Neuronal stem cell (in vitro differentiated cells): Measurements from ENCODE around the gene TMEM132E.

ENCODE experiments used
- DNase-seq: peaks from one replicate; pipeline ENCODE4 v3.0.0-alpha.2; 2013; ENCODE audit warnings: low spot score
- H2AFZ ChIP-seq: one replicate; pipeline ENCODE4 v1.6.1; 2013; ENCODE audit warnings: mild to moderate bottlenecking, low read length, inconsistent platforms
- H2AK5ac ChIP-seq: 2 replicates; pipeline ENCODE4 v1.6.1; 2013; ENCODE audit warnings: low read depth, mild to moderate bottlenecking, inconsistent platforms, low read length, moderate library complexity, mixed read lengths
- H2BK120ac ChIP-seq: 2 replicates; pipeline ENCODE4 v1.6.1; 2013; ENCODE audit warnings: low read depth, mild to moderate bottlenecking, inconsistent platforms, low read length, moderate library complexity, mixed read lengths
- H2BK12ac ChIP-seq: one replicate; pipeline ENCODE4 v1.6.1; 2013; ENCODE audit warnings: low read length, inconsistent platforms
- H2BK15ac ChIP-seq: 2 replicates; pipeline ENCODE4 v1.6.1; 2013; ENCODE audit warnings: mild to moderate bottlenecking, low read length, inconsistent platforms, mixed read lengths
- H2BK5ac ChIP-seq: one replicate; pipeline ENCODE4 v1.6.1; 2013; ENCODE audit warnings: inconsistent platforms, mild to moderate bottlenecking, low read length, moderate library complexity
- H3K14ac ChIP-seq: one replicate; pipeline ENCODE4 v1.6.1; 2013; ENCODE audit warnings: low read length, inconsistent platforms
- H3K18ac ChIP-seq: 2 replicates; pipeline ENCODE4 v1.6.1; 2013; ENCODE audit warnings: low read length, inconsistent platforms
- H3K23ac ChIP-seq: 2 replicates; pipeline ENCODE4 v1.6.1; 2013; ENCODE audit warnings: low read depth, mild to moderate bottlenecking, mixed read lengths, low read length, inconsistent platforms; ENCODE audit not compliant: poor library complexity
- H3K27ac ChIP-seq: replicated peaks from 3 replicates; pipeline ENCODE4 v1.5.1; 2013; ENCODE audit warnings: low read length, inconsistent platforms
- H3K27me3 ChIP-seq, 3 experiments: 2 replicates each; pipeline ENCODE4 v1.6.1; 2013; ENCODE audit warnings: low read length in 3 of 3, mild to moderate bottlenecking in 2 of 3, inconsistent platforms in 1 of 3, low read depth in 1 of 3, mixed read lengths in 1 of 3, moderate library complexity in 1 of 3; ENCODE audit not compliant: control insufficient read depth in 3 of 3, insufficient read depth in 3 of 3
- H3K36me3 ChIP-seq, 2 donors: replicated peaks in 1 of 2; 2 replicates each; pipeline ENCODE4 v1.6.1; 2013; ENCODE audit warnings: low read length in 2 of 2; ENCODE audit not compliant: control insufficient read depth in 2 of 2, insufficient read depth in 2 of 2
- H3K4ac ChIP-seq: 2 replicates; pipeline ENCODE4 v1.6.1; 2013; ENCODE audit warnings: inconsistent platforms, mild to moderate bottlenecking, low read length, moderate library complexity
- H3K4me1 ChIP-seq, 2 donors: 1 replicate in 1 of 2; 2 replicates in 1 of 2; pipeline ENCODE4 v1.6.1; 2013; ENCODE audit warnings: low read length in 2 of 2, low read depth in 1 of 2; ENCODE audit not compliant: control insufficient read depth in 2 of 2, insufficient read depth in 1 of 2
- H3K4me2 ChIP-seq: one replicate; pipeline ENCODE4 v1.6.1; 2013; ENCODE audit warnings: mild to moderate bottlenecking, low read length, inconsistent platforms; ENCODE audit not compliant: insufficient read depth, poor library complexity, severe bottlenecking
- H3K4me3 ChIP-seq, 2 donors: 2 replicates each; pipeline ENCODE4 v1.5.1; 2013; ENCODE audit warnings: low read length in 2 of 2, mild to moderate bottlenecking in 2 of 2, inconsistent platforms in 1 of 2, moderate library complexity in 1 of 2
- H3K79me1 ChIP-seq: one replicate; pipeline ENCODE4 v1.6.1; 2013; ENCODE audit warnings: low read depth, mild to moderate bottlenecking, inconsistent platforms, low read length, moderate library complexity
- H3K9ac ChIP-seq: one replicate; pipeline ENCODE4 v1.6.1; 2013; ENCODE audit warnings: mild to moderate bottlenecking, low read depth, low read length, inconsistent platforms; ENCODE audit not compliant: poor library complexity
- H3K9me3 ChIP-seq, 2 donors: replicated peaks in 1 of 2; 2 replicates each; pipeline versions ENCODE3 to v1.6.1; 2013; ENCODE audit warnings: low read length in 2 of 2, mild to moderate bottlenecking in 2 of 2, inconsistent platforms in 1 of 2, low read depth in 1 of 2, mixed read lengths in 1 of 2, moderate library complexity in 1 of 2; ENCODE audit not compliant: control insufficient read depth in 2 of 2, insufficient read depth in 1 of 2
- H4K8ac ChIP-seq: one replicate; pipeline ENCODE4 v1.6.1; 2013; ENCODE audit warnings: low read depth, mild to moderate bottlenecking, inconsistent platforms, low read length, moderate library complexity
- H4K91ac ChIP-seq: one replicate; pipeline ENCODE4 v1.6.1; 2013; ENCODE audit warnings: low read length, low read depth, mild to moderate bottlenecking, inconsistent platforms; ENCODE audit not compliant: poor library complexity
- WGBS, 2 donors: extraction: QIAGEN DNeasy Blood & Tissue Kit; methylation state at CpG; one replicate each; pipeline ENCODE4 v1.1.7; 2013; ENCODE audit warnings: missing lambda C conversion rate in 2 of 2, mixed read lengths in 1 of 2; ENCODE audit not compliant: insufficient read length in 2 of 2, insufficient replicate concordance in 1 of 2; ENCODE audit errors: extremely low coverage in 2 of 2; 5-methylcytosine and 5-hydroxymethylcytosine counted together

Gene TMEM132E

GRCh38 chr17:34682305-34682704 is 102.9 kb downstream of the TMEM132E start:
- Histone ChIP-seq H3K9me3 (no peaks in the 10 kb centered on the region), H3K14ac (no peak overlapping the region), H4K8ac (no peak overlapping the region), H3K36me3 (no peaks in the 10 kb centered on the region), H3K4ac (no peak overlapping the region), H3K27ac (no peak overlapping the region), H2BK12ac (no peak overlapping the region), H3K4me3 (no peak overlapping the region), H2BK5ac (no peak overlapping the region), H2BK15ac (no peak overlapping the region), H2AK5ac (no peak overlapping the region), H3K4me1 (no peaks in the 10 kb centered on the region), H3K4me2 (no peak overlapping the region), H2BK120ac (no peak overlapping the region), H3K9ac (no peak overlapping the region), H3K27me3 (no peaks in the 10 kb centered on the region), H4K91ac (no peak overlapping the region), H3K23ac (no peak overlapping the region), H3K79me1 (no peaks in the 10 kb centered on the region), H2AFZ (no peak overlapping the region), H3K18ac (no peak overlapping the region)
- DNase-seq = no peak
- WGBS, 2 donors = no CpG with 5 or more reads among the region's 6 CpGs

- H3K36me3 ChIP-seq = no peaks in the 10 kb centered on the region
- H3K9me3 ChIP-seq = no peaks in the 10 kb centered on the region
- H2AFZ ChIP-seq = no peak overlapping the region
- no peak overlapping the region for H3K4me2 ChIP-seq
- H3K14ac ChIP-seq = no peak overlapping the region
- no peaks in the 10 kb centered on the region for H3K79me1 ChIP-seq
- no peak overlapping the region for H2BK5ac ChIP-seq
- no peak overlapping the region for H4K8ac ChIP-seq
- no peak overlapping the region for H3K27ac ChIP-seq
- no peak overlapping the region for H2BK15ac ChIP-seq
- no peaks in the 10 kb centered on the region for H3K27me3 ChIP-seq
- DNase-seq = no peak
- no peak overlapping the region for H3K23ac ChIP-seq
- no peak overlapping the region for H4K91ac ChIP-seq
- H2BK120ac ChIP-seq = no peak overlapping the region
- H2BK12ac ChIP-seq = no peak overlapping the region
- H3K4ac ChIP-seq = no peak overlapping the region
- no peaks in the 10 kb centered on the region for H3K4me1 ChIP-seq
- no peak overlapping the region for H2AK5ac ChIP-seq
- no peak overlapping the region for H3K18ac ChIP-seq
- H3K4me3 ChIP-seq = no peak overlapping the region
- WGBS, 2 donors = no CpG with 5 or more reads among the region's 2 CpGs
- H3K9ac ChIP-seq = no peak overlapping the region
These were observed 104.0 kb downstream of the TMEM132E start for GRCh38 chr17:34683390-34683789.
